Vagina (tissue), 2 donors: ENCODE results near the gene SLMAP. TPM values are rescaled to one million over a fixed set of nuclear protein-coding genes. Genes with fewer than 3 reads are reported as not detected.

Source experiments
- DNase-seq, 2 donors: peaks; one replicate each; pipeline ENCODE4 v3.0.0-alpha.2; 2017; ENCODE audit errors: extremely low spot score in 2 of 2
- H3K27ac ChIP-seq: fragments of 200-600 bp; sonication (generic); one replicate; pipeline ENCODE4 v1.5.1; 2019
- H3K27me3 ChIP-seq: fragments of 200-600 bp; sonication (generic); one replicate; pipeline ENCODE4 v1.5.1; 2019
- H3K36me3 ChIP-seq, 2 donors: fragments of 200-600 bp; sonication (generic); one replicate each; pipeline ENCODE4 v1.5.1; 2017 to 2019
- H3K4me1 ChIP-seq: fragments of 200-600 bp; sonication (generic); one replicate; pipeline ENCODE4 v1.5.1; 2019
- H3K4me3 ChIP-seq, 2 donors: fragments of 200-600 bp; sonication (generic); 1 replicate in 1 of 2; 2 replicates in 1 of 2; pipeline ENCODE4 v1.5.1; 2016 to 2019
- H3K9me3 ChIP-seq: fragments of 200-600 bp; sonication (generic); one replicate; pipeline ENCODE4 v1.5.1; 2019
- CTCF ChIP-seq, 3 experiments: fragments of 450-650 bp in 2 of 3; fragments of 200-600 bp in 1 of 3; sonication (generic) in 1 of 3; IDR thresholded peaks; one replicate each; pipeline ENCODE4 v1.5.1; 2017 to 2019; ENCODE audit warnings: antibody characterized with exemption in 3 of 3, mild to moderate bottlenecking in 2 of 3, moderate library complexity in 2 of 3
- POLR2A ChIP-seq, 2 donors: fragments of 450-650 bp; IDR thresholded peaks; one replicate each; pipeline ENCODE4 v1.6.1; 2017; ENCODE audit warnings: antibody characterized with exemption in 2 of 2, mild to moderate bottlenecking in 2 of 2, moderate library complexity in 2 of 2
- POLR2AphosphoS5 ChIP-seq, 2 donors: sonication (generic); formaldehyde crosslinking; IDR thresholded peaks; one replicate each; pipeline ENCODE4 v1.9.0; 2017; ENCODE audit warnings: antibody characterized with exemption in 2 of 2, mild to moderate bottlenecking in 2 of 2, low read depth in 1 of 2; ENCODE audit not compliant: insufficient read depth in 1 of 2
- intact Hi-C: fragments of 100-400 bp; cut with DNase I; formaldehyde crosslinking; loops from one replicate; pipeline ENCODE4 v1.15.1; 2023
- total RNA-seq: library from RNA; depleted of rRNA; stranded (reverse); fragments of >200 nt; gene quantifications from one replicate; pipeline ENCODE4 v1.2.3, GENCODE V29; 2016

SLMAP gene
- total RNA-seq, 1 donor from 2014 or later: 102 TPM

- H3K36me3 ChIP-seq: no peaks in the 10 kb centered on the region
- TF ChIP-seq CTCF (IDR thresholded peaks at IDR 0.05): no peak
- no peak for TF ChIP-seq POLR2A (IDR thresholded peaks at IDR 0.05)
- no peak for TF ChIP-seq POLR2AphosphoS5 (IDR thresholded peaks at IDR 0.05; ENCODE audit: insufficient read depth in 1 of 2, low read depth in 1 of 2)
- no peaks in the 10 kb centered on the region for H3K27me3 ChIP-seq
- H3K27ac ChIP-seq: no peak overlapping the region
- no peaks in the 10 kb centered on the region for H3K9me3 ChIP-seq
- no peak for DNase-seq
- intact Hi-C loops: no loop called here
- peaks cover 24% of the 10 kb centered on the region for H3K4me1 ChIP-seq
- no peak overlapping the region for H3K4me3 ChIP-seq
These were observed 54.5 kb downstream of the SLMAP start for GRCh38 chr3:57810471-57811137.

GRCh38 chr3:57815036-57815435, 58.9 kb downstream of the SLMAP start:
- H3K4me3 ChIP-seq: no peak overlapping the region
- TF ChIP-seq POLR2A (IDR thresholded peaks at IDR 0.05): no peak
- TF ChIP-seq CTCF (IDR thresholded peaks at IDR 0.05): no peak
- no peak for TF ChIP-seq POLR2AphosphoS5 (IDR thresholded peaks at IDR 0.05; ENCODE audit: insufficient read depth in 1 of 2, low read depth in 1 of 2)
- no peak for DNase-seq
- no peak overlapping the region for H3K27ac ChIP-seq
- no peaks in the 10 kb centered on the region for H3K9me3 ChIP-seq
- H3K36me3 ChIP-seq: no peaks in the 10 kb centered on the region
- H3K27me3 ChIP-seq: no peaks in the 10 kb centered on the region
- intact Hi-C loops: no loop called here
- H3K4me1 ChIP-seq: peaks cover 15% of the 10 kb centered on the region

GRCh38 chr3:57816471-57817095, 60.5 kb downstream of the SLMAP start:
- intact Hi-C loops: no loop called here
- Histone ChIP-seq H3K36me3 (no peaks in the 10 kb centered on the region), H3K4me3 (no peak overlapping the region), H3K27ac (no peak overlapping the region), H3K9me3 (no peaks in the 10 kb centered on the region), H3K27me3 (no peaks in the 10 kb centered on the region), H3K4me1 (peaks cover 17% of the 10 kb centered on the region)
- no peak for TF ChIP-seq POLR2AphosphoS5 (IDR thresholded peaks at IDR 0.05; ENCODE audit: insufficient read depth in 1 of 2, low read depth in 1 of 2)
- no peak for TF ChIP-seq CTCF (IDR thresholded peaks at IDR 0.05)
- no peak for TF ChIP-seq POLR2A (IDR thresholded peaks at IDR 0.05)
- no peak for DNase-seq

GRCh38 chr3:57818772-57819171, 62.7 kb downstream of the SLMAP start:
- intact Hi-C loops: no loop called here
- Histone ChIP-seq H3K4me1 (peaks cover 27% of the 10 kb centered on the region), H3K4me3 (no peak overlapping the region), H3K36me3 (no peaks in the 10 kb centered on the region), H3K27me3 (no peaks in the 10 kb centered on the region), H3K9me3 (no peaks in the 10 kb centered on the region), H3K27ac (no peak overlapping the region)
- no peak for DNase-seq
- TF ChIP-seq CTCF (IDR thresholded peaks at IDR 0.05): no peak
- TF ChIP-seq POLR2A (IDR thresholded peaks at IDR 0.05): no peak
- no peak for TF ChIP-seq POLR2AphosphoS5 (IDR thresholded peaks at IDR 0.05; ENCODE audit: insufficient read depth in 1 of 2, low read depth in 1 of 2)

GRCh38 chr3:57820479-57820878, 64.4 kb downstream of the SLMAP start:
- Histone ChIP-seq H3K27ac (no peak overlapping the region), H3K36me3 (no peaks in the 10 kb centered on the region), H3K27me3 (no peaks in the 10 kb centered on the region), H3K4me3 (no peak overlapping the region), H3K4me1 (peaks cover 29% of the 10 kb centered on the region), H3K9me3 (no peaks in the 10 kb centered on the region)
- intact Hi-C loops: no loop called here
- no peak for DNase-seq
- TF ChIP-seq POLR2AphosphoS5 (IDR thresholded peaks at IDR 0.05; ENCODE audit: insufficient read depth in 1 of 2, low read depth in 1 of 2): no peak
